Left lung (tissue), 10 donors: Measurements from ENCODE around the gene HSPA4. TPM values are rescaled to one million over a fixed set of nuclear protein-coding genes. Genes with fewer than 3 reads are reported as not detected.

ENCODE experiments used
- ATAC-seq: fragments of 200-7000 bp; cut with Tn5 transposase; one replicate; pipeline ENCODE4 v1.9.1; 2020; ENCODE audit warnings: moderate library complexity
- DNase-seq, 4 donors: peaks; one replicate each; pipeline ENCODE4 v3.0.0-alpha.2; 2013 to 2020
- H3K27ac ChIP-seq, 2 donors: fragments of 200-600 bp; sonication (generic) in 1 of 2; one replicate each; pipeline versions ENCODE4 v1.5.0 to v1.8.0; 2020 to 2021
- H3K27me3 ChIP-seq, 2 donors: fragments of 200-600 bp; sonication (generic) in 1 of 2; one replicate each; pipeline versions ENCODE4 v1.5.0 to v1.8.0; 2020 to 2021
- H3K36me3 ChIP-seq, 2 donors: fragments of 200-600 bp; sonication (generic) in 1 of 2; one replicate each; pipeline versions ENCODE4 v1.5.0 to v1.8.0; 2020 to 2021
- H3K4me1 ChIP-seq, 2 donors: fragments of 200-600 bp; one replicate each; pipeline ENCODE4 v1.8.0; 2021
- H3K4me3 ChIP-seq, 2 donors: fragments of 200-600 bp; sonication (generic) in 1 of 2; one replicate each; pipeline versions ENCODE4 v1.5.0 to v1.8.0; 2020 to 2021; ENCODE audit warnings: mild to moderate bottlenecking in 1 of 2
- H3K9me3 ChIP-seq, 2 donors: fragments of 200-600 bp; sonication (generic) in 1 of 2; one replicate each; pipeline versions ENCODE4 v1.5.0 to v1.8.0; 2020 to 2021
- intact Hi-C, 2 donors: fragments of 100-400 bp; cut with DNase I; formaldehyde crosslinking; loops; one replicate each; pipeline versions ENCODE4 v1.11.2 to v1.14.2; 2022
- polyA plus RNA-seq, 6 donors: library from polyadenylated mRNA; unstranded; fragments of 120-200 nt; gene quantifications; one replicate each; pipeline ENCODE4 v1.2.1, GENCODE V29; 2013; ENCODE audit not compliant: insufficient read length in 6 of 6
- total RNA-seq, 2 donors: library from RNA; stranded (reverse); fragmentation: NEBNext Ultra II Directional; extraction: Animal tissue kit (Norgen Biotek cat#: 25700); gene quantifications; one replicate each; pipeline ENCODE4 v1.2.1, GENCODE V29; 2021
- TF ChIP-seq, protein P1 (sequence below), 2 donors: fragments of 200-600 bp; sonication (generic) in 1 of 2; IDR thresholded peaks; one replicate each; pipeline versions ENCODE4 v1.5.0 to v1.8.0; 2021; ENCODE audit warnings: antibody characterized with exemption in 2 of 2
- donor health status: DM: no; HTN: yes; CAD: no.
- donor health status: DM: no; HTN: no; CAD: no.

Gene HSPA4
- total and polyA plus RNA-seq, 8 donors, result 85.5 to 109 (median 91.2) TPM

DNA sequence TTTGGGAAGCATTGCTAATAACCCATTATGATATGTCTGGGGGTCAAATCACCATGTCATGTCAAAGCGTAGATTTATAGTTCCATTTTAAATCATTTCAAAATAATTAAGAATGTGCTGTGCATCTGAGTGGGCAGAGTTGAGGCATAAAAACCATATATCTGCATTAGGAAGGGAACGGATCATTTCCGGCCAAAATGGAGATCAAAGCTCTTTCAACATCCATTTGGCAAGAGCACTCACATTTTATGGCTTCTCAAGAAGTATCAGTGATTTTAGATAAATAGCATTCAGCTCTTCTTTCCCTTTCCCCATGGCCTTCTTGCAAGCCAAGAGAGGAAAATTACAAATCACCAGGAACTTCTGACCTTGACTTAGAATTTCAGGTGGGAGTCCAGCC is 89.9 kb downstream of the HSPA4 start:
- DNase-seq (peak in 1 of 4 donors; percentile 43), ATAC-seq (no peak)
- Histone ChIP-seq H3K4me1 (peaks cover 0 to 10% of the 10 kb centered on the region in 2 donors), H3K36me3 (no peaks in the 10 kb centered on the region), H3K4me3 (no peak overlapping the region), H3K9me3 (peaks cover 0 to 8% of the 10 kb centered on the region in 2 donors), H3K27me3 (no peaks in the 10 kb centered on the region), H3K27ac (no peak overlapping the region)
- TF ChIP-seq, protein P1, sequence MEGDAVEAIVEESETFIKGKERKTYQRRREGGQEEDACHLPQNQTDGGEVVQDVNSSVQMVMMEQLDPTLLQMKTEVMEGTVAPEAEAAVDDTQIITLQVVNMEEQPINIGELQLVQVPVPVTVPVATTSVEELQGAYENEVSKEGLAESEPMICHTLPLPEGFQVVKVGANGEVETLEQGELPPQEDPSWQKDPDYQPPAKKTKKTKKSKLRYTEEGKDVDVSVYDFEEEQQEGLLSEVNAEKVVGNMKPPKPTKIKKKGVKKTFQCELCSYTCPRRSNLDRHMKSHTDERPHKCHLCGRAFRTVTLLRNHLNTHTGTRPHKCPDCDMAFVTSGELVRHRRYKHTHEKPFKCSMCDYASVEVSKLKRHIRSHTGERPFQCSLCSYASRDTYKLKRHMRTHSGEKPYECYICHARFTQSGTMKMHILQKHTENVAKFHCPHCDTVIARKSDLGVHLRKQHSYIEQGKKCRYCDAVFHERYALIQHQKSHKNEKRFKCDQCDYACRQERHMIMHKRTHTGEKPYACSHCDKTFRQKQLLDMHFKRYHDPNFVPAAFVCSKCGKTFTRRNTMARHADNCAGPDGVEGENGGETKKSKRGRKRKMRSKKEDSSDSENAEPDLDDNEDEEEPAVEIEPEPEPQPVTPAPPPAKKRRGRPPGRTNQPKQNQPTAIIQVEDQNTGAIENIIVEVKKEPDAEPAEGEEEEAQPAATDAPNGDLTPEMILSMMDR (IDR thresholded peaks at IDR 0.05), result no peak
- intact Hi-C loops, result no loop called here

DNA sequence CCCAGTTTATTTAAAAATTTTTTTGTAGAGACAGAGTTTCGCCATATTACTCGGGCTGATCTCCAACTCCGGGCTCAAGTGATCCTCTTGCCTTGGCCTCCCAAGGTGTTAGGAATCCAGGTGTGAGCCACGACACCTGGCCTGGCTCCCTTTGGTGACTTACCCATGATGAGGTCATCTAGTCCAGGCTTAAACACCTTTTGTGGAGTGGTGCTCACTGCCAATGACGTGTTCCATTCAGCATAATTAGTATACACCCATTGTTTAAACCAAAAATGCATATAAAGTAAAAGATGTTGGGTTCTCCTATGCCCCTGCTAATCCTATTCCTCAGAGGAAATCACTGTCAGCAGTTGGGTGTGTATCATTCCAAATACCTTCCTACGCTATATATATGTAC is 91.0 kb downstream of the HSPA4 start:
- intact Hi-C loops, result no loop called here

DNA sequence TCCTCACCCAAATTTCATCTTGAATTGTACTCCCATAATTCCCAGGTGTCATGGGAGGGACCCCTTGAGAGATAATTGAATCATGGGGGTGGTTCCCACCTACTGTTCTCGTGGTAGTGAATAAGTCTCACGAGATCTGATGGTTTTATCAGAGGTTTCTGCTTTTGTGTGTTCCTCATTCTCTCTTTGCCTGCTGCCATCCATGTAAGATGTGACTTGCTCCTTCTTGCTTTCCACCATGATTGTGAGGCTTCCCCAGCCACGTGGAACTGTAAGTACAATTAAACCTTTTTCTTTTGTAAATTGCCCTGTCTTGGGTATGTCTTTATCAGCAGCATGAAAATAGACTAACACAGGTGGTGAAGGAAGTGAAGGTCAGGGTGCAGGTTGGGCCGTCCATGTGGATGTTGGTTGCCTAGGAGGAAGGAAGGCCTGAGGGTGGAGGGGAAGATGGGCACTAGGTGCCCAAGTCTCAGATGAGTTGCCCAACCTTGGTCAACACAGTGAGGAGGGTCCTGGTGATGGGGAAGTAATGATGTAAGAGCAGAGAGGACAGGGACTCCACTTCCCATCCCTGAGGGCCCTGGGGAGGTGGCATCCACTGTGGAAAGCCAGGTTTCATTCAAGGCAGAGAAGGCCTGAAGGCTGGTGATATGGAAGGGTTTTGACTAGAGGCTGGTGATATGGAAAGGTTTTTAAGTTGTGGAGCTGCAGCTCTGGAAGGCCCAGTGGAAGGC is 92.6 kb downstream of the HSPA4 start:
- H3K4me1 ChIP-seq, result peaks cover 0 to 8% of the 10 kb centered on the region in 2 donors
- no peak overlapping the region for H3K27ac ChIP-seq
- H3K36me3 ChIP-seq, result no peaks in the 10 kb centered on the region
- H3K4me3 ChIP-seq, result no peak overlapping the region
- H3K9me3 ChIP-seq, result peaks cover 0 to 6% of the 10 kb centered on the region in 2 donors
- DNase-seq (no peak), ATAC-seq (no peak)
- intact Hi-C loops, result no loop called here
- TF ChIP-seq, protein P1 (IDR thresholded peaks at IDR 0.05), result no peak
- H3K27me3 ChIP-seq, result no peaks in the 10 kb centered on the region

More for the DNA sequence above, 91.0 kb downstream of the HSPA4 start:
- H3K27me3 ChIP-seq, result no peaks in the 10 kb centered on the region
- TF ChIP-seq, protein P1 (IDR thresholded peaks at IDR 0.05), result no peak
- H3K36me3 ChIP-seq, result no peaks in the 10 kb centered on the region
- ATAC-seq (no peak), DNase-seq (no peak)
- H3K4me1 ChIP-seq, result peaks cover 0 to 13% of the 10 kb centered on the region in 2 donors
- H3K4me3 ChIP-seq, result no peak overlapping the region
- peaks cover 0 to 6% of the 10 kb centered on the region in 2 donors for H3K9me3 ChIP-seq
- H3K27ac ChIP-seq, result no peak overlapping the region

DNA sequence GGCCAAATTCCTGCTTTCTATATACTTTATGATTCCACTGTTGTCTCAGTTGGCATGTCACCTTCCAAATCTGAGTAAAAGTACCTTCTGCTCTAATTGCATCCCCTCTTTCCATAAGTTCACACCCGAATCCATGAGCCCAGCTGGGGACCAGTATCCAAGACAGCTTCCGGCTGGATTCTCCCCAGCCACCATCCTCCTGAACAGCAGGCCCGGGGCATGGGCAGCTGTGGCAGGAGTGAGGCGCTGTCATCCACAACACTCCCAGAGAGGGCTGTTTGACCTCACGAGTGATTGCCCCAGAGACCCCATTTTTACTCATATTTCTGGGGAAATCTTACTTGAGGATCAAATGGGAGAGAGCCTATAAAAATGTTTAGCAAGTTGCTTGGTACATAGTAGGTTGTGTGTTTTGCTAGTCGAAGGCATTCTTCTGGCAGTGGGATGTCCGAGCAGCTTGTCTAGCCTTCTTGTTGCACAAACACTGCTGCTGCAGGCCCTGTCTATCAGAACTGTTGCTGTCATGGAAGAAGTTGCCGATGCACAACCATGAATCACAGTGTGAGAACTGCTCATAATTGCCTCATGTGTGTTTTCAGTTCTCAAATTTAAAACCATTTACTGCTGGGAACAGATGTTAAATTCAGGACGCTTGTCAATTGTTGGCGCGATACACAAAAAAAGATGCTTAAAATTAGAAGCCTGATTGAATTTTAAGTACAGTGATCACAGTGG is 93.8 kb downstream of the HSPA4 start:
- ATAC-seq (no peak), DNase-seq (peak in 2 of 4 donors; percentile 71 to 78)
- H3K36me3 ChIP-seq, result no peaks in the 10 kb centered on the region
- H3K27ac ChIP-seq, result no peak overlapping the region
- TF ChIP-seq, protein P1 (IDR thresholded peaks at IDR 0.05), result no peak
- intact Hi-C loops, result no loop called here
- peaks cover 0 to 6% of the 10 kb centered on the region in 2 donors for H3K9me3 ChIP-seq
- H3K4me1 ChIP-seq, result peaks cover 0 to 7% of the 10 kb centered on the region in 2 donors
- no peak overlapping the region for H3K4me3 ChIP-seq
- H3K27me3 ChIP-seq, result no peaks in the 10 kb centered on the region

DNA sequence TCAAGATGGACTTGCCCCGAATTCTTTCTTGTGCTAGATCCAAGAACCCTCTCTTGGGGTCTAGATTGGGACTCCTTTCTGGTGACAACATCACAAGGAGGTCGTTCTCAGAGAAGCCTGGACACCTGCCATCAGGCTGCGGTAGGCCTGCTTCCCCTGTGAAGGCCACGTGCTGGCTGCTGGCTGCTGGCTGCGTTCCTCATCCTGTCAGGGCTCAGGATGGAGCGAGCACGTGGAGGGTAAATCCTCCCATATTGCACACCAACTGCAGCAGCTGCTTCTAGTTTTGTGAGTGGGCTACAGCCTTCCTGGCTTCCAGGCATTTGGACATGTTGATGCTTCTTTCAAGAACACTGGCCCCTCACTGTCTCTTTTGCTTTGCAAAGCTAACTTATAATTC is 95.6 kb downstream of the HSPA4 start:
- ATAC-seq (peak; percentile 41), DNase-seq (peak in 1 of 4 donors; percentile 48)
- H3K27ac ChIP-seq, result no peak overlapping the region

More for the DNA sequence above, 95.6 kb downstream of the HSPA4 start:
- intact Hi-C loops, result no loop called here
- H3K36me3 ChIP-seq, result no peaks in the 10 kb centered on the region
- TF ChIP-seq, protein P1 (IDR thresholded peaks at IDR 0.05), result no peak
- no peak overlapping the region for H3K4me3 ChIP-seq
- peaks cover 0 to 7% of the 10 kb centered on the region in 2 donors for H3K4me1 ChIP-seq
- H3K9me3 ChIP-seq, result peaks cover 0 to 6% of the 10 kb centered on the region in 2 donors
- H3K27me3 ChIP-seq, result no peaks in the 10 kb centered on the region
